GM19468 (cell line): ENCODE measurements around the gene NFAT5.

ENCODE experiments used
- ATAC-seq: cut with Tn5 transposase; IDR thresholded peaks from one replicate; pipeline ENCODE4 v1.9.1; 2021; ENCODE audit warnings: mild to moderate bottlenecking, moderate library complexity, moderate number of reproducible peaks; ENCODE audit not compliant: unreplicated experiment; ENCODE audit errors: extremely low read depth

Gene NFAT5

GRCh38 chr16:69593751-69594255, 28.0 kb downstream of the NFAT5 start:
- no peak for ATAC-seq

DNA sequence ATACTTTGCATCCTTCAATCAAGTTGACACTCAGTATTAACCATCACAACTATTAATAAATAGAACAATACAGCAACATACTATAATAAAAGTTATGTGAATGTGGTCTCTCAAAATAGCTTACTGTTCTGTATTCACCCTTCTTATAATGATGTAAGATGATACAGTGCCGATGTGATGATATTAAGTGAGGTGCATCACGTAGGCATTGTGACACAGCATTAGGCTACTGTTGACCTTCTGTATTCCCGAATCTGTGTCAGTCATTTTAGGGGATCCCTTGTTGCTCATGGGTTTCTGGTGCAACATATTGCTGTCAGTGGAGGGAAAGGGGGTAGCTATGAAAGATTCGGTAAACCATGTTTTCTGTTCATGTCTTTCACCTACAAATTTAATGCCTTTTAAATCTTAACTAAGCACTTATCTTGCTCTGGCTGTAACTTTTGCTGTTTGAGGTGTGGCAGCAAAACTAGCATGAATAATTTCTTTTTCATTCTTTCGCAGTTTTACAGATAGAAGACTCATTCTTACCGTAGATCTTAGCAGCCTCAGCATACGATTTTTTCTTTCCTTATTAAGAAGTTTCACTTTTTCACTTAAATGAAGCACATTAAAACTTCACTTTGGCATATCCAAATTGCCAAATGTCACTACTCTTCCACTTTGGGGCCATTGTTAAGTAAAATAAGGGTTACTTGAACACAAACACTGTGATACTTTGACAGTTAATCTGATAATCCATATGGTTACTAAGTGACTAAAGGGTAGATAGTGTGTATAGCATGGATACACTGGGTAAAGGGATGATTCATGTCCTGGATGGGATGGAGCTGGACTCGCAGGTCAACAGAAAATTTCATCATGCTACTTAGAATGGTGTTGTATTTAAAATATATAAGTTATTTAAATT, 29.6 kb downstream of the NFAT5 start:
- no peak for ATAC-seq

DNA sequence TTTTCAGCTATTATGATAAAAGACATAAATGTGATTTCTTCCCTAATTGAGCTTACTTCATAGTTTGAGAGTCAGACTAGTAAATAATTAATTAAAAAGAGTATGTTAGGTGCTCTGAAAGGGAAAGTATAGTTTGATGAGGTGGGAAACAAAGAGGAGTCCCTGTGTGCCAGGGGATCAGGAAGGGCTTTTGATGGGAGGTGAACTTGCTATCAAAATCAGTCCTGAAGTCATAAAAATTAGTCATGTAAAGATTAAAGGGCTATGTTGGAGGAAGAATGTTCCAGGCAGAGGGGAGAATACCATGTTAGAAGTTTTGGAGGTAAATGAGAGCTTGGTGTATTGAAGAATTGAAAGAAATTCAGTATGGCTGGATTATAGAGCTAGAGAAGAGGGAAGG, 31.0 kb downstream of the NFAT5 start:
- ATAC-seq, result no peak

DNA sequence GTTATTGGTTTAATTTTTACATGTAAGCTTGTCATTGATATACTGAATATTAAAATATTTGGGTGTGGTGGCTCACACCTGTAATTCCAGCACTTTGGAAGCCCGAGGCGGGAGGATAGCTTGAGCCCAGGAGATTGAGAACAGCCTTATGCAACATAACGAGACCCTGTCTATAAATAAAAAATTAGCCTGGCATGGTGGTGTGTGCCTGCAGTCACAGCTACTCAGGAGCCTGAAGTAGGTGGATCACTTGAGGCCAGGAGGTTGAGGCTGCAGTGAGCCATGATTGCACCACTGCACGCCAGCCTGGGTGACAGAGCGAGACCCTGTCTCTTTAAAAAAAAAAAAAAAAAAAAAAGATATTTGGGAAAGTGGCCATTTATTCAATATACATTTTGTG, 32.3 kb downstream of the NFAT5 start:
- ATAC-seq, result no peak

DNA sequence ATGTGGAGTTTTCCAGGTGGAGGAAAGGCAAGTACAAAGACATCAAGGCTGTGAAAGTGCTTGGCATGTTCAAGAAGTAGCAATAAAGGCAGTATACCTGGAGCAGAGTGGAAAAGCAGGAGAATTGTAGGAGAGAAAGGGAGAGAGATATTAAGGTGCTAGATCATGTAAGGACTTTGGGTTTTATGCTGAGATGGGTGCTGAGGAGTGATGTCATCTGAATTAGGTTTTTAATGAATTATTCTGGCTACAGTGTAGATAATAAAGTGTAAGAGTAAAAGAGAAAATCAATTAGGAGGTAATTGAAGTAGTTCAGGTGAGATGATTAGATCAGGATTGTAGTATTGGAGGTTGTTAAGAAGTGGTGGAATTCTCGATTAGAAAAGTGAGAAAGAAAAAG, 34.0 kb downstream of the NFAT5 start:
- no peak for ATAC-seq

- ATAC-seq, result no peak
Measured at GRCh38 chr16:69600202-69600601, 34.4 kb downstream of the NFAT5 start.

DNA sequence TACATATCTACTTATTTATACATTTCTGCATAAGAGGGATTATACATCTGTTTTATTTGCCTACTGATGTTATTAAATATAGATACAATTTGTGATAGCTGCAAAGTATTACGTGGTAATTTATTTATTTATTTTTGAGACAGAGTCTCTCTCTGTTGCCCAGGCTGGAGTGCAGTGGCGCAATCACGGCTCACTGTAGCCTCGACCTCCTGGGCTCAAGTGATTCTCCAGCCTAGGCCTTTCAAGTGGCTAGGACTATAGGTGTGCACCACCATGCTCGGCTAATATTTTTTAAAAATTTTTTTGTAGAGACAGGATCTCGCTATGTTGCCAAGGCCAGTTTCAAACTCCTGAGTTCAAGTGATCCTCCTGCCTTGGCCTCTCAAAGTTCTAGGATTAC, 35.5 kb downstream of the NFAT5 start:
- no peak for ATAC-seq

GRCh38 chr16:69606985-69607384, 41.2 kb downstream of the NFAT5 start:
- no peak for ATAC-seq

DNA sequence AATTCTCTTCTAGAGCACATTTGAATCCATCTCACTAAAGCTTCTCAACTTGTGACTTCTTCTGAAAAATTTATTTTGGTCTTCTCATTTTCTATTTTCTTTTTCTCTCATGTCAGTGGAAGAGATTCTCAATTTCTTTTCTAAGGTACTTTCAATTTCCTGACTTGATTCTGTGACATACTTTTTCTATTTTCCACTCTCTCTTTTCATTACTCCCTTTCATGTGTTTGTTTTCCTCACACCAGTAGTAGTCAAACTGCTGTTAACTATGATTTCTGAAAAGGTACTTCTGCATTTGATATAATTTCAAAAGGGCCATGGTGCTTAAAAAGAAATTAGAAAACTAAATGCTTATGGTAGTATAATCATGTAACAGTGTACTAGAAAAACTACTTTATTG, 41.9 kb downstream of the NFAT5 start:
- ATAC-seq, result no peak

- ATAC-seq, result no peak
Measured at GRCh38 chr16:69610356-69610755, 44.6 kb downstream of the NFAT5 start.

- no peak for ATAC-seq
Measured at GRCh38 chr16:69611103-69611640, 45.4 kb downstream of the NFAT5 start.

DNA sequence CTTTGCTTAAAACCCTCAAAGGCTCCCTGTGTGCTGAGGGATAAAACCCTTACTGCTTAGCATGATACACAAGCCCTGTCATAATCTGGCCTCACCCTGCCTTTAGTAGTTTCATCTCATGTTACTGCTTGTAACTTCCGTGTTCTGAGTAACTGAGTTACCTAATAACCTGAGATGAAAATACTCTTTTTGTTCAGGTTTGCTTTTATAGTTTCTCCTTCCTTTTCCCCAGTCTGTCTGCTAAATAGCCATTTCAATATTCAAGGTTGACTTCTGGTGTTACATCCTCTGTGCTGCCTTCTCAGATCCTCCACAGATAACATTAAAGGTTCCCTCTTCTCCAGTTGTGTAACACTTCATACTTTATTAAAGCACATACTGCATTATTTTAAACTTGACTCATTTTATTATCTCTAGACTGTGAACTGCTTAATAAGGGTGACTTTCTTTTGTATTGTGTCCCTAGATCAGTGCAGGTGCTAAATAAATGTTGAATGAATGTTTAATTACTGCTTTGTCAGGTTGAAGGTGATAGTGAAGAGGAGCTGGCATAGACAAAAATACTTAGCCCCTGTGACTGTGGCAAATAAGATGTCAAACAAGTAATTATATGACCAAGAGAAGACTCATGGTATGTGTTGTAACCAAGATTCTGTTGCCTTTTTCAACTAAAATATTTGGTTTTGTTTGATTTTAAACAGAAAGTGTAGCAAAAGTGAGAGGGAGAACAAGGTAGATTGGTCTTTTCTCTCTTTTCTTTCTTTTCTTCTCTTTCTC, 47.8 kb downstream of the NFAT5 start:
- ATAC-seq, result no peak

DNA sequence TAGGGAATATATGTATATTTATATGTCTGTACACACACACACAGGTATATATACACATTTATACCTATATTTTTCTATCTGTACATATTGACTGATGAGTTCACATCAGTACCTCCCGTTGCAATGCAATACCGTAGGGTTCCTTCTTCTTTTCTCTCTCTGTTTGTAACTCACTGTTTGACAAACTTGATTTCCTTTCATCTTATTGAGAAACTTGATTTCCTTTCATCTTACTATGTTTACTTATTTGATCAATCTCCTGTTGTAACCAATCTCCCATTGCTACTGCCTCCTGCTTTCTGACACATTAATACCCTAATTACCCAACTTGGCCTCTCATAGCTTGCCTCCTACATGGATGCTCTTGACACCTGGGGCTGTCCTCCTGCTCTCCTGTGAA, 49.8 kb downstream of the NFAT5 start:
- ATAC-seq, result no peak

DNA sequence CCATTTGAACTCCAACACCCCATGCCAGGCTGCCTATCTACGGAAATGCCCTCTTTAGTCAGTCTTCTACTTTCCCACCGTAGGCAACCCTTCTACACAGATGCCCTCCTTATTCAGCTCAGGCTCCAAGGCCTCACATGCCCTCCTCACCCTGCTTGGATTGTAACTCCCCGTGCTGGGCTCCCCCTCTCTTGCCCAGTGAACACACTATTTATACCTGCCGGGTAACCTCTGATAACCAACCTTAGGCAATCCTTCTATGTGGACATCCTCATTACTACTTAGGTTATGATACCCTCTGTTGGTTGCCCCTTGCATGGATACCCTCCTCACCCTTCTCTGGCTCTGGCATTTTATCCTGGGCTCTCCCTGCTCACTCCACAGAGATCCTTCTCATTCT, 50.3 kb downstream of the NFAT5 start:
- no peak for ATAC-seq

DNA sequence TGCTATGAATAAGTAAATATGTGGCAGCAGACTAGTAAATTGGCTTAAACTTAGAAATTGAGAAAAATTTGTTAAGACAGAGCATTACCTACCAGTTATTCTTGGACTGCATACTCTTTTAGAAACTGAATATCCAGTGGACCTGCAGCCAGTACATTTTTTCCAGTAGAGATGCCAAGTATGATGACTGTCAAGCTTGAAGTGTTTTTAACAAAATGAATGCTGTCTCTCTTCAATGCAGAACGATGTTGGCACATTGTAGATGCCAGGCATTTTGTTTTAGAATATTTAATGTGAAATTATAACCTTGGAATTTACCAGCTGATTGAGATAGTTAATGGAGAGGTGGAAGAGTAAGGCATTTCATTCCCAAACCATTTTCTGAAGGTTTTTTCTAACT, 52.5 kb downstream of the NFAT5 start:
- no peak for ATAC-seq

DNA sequence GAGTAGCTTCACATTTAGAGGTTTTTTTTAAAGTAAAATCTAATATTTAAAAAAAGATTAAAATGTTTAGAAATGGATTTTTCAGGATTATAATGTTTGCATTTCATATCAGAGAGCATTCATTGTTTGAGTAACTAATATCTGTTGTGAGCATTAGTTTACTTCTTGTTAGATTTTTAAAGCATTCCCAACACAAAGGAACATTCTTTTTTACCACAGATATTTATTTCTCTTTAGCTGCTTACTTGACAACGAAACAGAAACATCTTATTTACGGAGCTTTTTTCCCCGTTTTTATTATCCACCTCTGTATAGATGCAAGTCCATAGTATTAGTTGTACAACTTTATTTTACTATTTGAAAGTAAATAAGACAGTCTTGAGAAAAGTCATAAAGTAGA, 53.0 kb downstream of the NFAT5 start:
- ATAC-seq, result no peak

DNA sequence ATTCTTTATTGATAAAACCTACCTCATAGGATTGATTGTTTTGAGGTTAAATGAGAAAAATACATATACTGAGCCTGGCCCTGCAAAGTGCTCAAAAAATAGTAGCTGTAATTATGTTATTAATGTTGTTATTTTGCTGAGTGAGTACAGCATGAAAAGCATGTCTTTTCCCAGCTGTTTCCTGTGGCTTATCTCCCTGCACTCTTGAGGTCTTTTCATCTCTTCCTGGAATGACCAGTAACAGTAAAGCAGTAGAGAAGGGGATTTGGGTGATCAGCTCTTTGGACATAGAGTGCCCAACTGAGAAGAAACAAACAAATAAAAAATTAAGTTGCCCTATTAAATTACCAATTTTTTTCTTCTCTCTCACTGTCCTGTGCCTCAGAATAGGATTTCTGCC, 53.7 kb downstream of the NFAT5 start:
- no peak for ATAC-seq

- ATAC-seq, result no peak
Measured at GRCh38 chr16:69620573-69620972, 54.8 kb downstream of the NFAT5 start.

DNA sequence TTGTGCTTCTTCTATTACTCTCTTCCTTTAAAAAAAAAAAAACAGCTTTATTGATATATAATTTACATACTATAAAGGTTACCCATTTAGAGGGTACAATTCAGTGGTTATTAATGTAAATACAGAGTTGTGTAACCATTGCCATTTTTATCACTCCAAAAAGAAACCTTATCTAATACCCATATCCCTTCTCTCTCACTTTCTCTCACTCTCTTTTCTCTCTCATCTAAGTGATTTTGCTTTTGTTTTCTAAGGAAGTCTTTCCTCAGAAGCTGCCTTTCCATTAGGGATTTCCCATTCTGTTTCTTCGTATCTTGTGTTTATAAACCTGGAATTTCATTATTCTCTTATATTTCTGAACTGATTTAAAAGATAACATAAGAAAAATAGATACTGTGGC, 55.5 kb downstream of the NFAT5 start:
- no peak for ATAC-seq

GRCh38 chr16:69626256-69626655, 60.5 kb downstream of the NFAT5 start:
- no peak for ATAC-seq

- no peak for ATAC-seq
Measured at GRCh38 chr16:69632828-69633227, 67.1 kb downstream of the NFAT5 start.
